MG63 (cell line): ENCODE measurements around the gene WNK4. TPM values are rescaled to one million over a fixed set of nuclear protein-coding genes. Genes with fewer than 3 reads are reported as not detected.

Source experiments
- DNase-seq: peaks from one replicate; pipeline ENCODE4 v3.0.0-alpha.2; 2020
- H3K27me3 ChIP-seq: fragments of 250-450 bp; sonication (Bioruptor Pico); 2 replicates; pipeline ENCODE4 v1.5.1; 2020; ENCODE audit warnings: mild to moderate bottlenecking, moderate library complexity
- H3K36me3 ChIP-seq: fragments of 250-450 bp; sonication (Bioruptor Pico); 2 replicates; pipeline ENCODE4 v1.5.1; 2020; ENCODE audit warnings: mild to moderate bottlenecking, moderate library complexity
- H3K4me3 ChIP-seq: fragments of 250-450 bp; sonication (Bioruptor Pico); 2 replicates; pipeline ENCODE4 v1.5.1; 2020; ENCODE audit warnings: mild to moderate bottlenecking, moderate library complexity
- H3K9me3 ChIP-seq: fragments of 250-450 bp; sonication (Bioruptor Pico); 2 replicates; pipeline ENCODE4 v1.5.1; 2020; ENCODE audit warnings: mild to moderate bottlenecking, moderate library complexity
- total RNA-seq: library from RNA; depleted of rRNA; stranded (reverse); fragments of >200 nt; shearing (Covaris generic); gene quantifications from 2 replicates; pipeline ENCODE4 v1.2.3, GENCODE V29; 2014; ENCODE audit warnings: low replicate concordance; rRNA removed

WNK4 gene
- total RNA-seq, 1 experiment from 2014 or later = not detected

- Histone ChIP-seq H3K4me3 (no peak within 1 kb of the TSS), H3K36me3 (peaks cover 66% of the 10 kb centered on the region), H3K27me3 (no peaks in the 10 kb centered on the region), H3K9me3 (no peaks in the 10 kb centered on the region)
- DNase-seq = no peak
Observed at GRCh38 chr17:42844271-42844670, 63.9 kb downstream of the WNK4 start, which contains the start of gene AOC2. AOC2 (plus strand) TSS chr17:42844580; CDS start chr17:42844627, 47 bp downstream.

DNA sequence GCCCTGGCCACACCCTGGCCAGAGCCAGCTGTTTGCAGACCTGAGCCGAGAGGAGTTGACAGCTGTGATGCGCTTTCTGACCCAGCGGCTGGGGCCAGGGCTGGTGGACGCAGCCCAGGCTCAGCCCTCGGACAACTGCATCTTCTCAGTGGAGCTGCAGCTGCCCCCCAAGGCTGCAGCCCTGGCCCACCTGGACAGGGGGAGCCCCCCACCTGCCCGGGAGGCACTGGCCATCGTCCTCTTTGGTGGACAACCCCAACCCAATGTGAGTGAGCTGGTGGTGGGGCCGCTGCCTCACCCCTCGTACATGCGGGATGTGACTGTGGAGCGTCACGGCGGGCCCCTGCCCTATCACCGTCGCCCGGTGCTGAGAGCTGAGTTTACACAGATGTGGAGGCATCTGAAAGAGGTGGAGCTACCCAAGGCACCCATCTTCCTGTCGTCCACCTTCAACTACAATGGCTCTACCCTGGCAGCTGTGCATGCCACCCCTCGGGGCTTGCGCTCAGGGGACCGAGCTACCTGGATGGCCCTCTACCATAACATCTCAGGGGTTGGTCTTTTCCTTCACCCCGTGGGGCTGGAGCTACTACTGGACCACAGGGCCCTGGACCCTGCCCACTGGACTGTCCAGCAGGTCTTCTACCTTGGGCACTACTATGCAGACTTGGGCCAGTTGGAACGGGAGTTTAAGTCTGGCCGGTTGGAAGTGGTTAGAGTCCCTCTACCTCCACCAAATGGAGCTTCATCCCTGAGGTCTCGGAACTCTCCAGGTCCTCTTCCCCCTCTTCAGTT, 64.5 kb downstream of the WNK4 start:
- Histone ChIP-seq H3K27me3 (no peaks in the 10 kb centered on the region), H3K36me3 (peaks cover 59% of the 10 kb centered on the region), H3K9me3 (no peaks in the 10 kb centered on the region), H3K4me3 (no peak overlapping the region)
- DNase-seq = no peak

- Histone ChIP-seq H3K9me3 (no peaks in the 10 kb centered on the region), H3K4me3 (no peak overlapping the region), H3K36me3 (peaks cover 53% of the 10 kb centered on the region), H3K27me3 (no peaks in the 10 kb centered on the region)
- no peak for DNase-seq
Observed at GRCh38 chr17:42845556-42845917, 65.1 kb downstream of the WNK4 start.

- H3K4me3 ChIP-seq = no peak overlapping the region
- no peak for DNase-seq
Observed at GRCh38 chr17:42845918-42846593, 65.6 kb downstream of the WNK4 start.

More at GRCh38 chr17:42845918-42846593, 65.6 kb downstream of the WNK4 start:
- H3K27me3 ChIP-seq = no peaks in the 10 kb centered on the region
- H3K9me3 ChIP-seq = no peaks in the 10 kb centered on the region
- peaks cover 50% of the 10 kb centered on the region for H3K36me3 ChIP-seq

Other genes starting within 250 kb of the WNK4 start
- gene NAGLU, start 244.4 kb upstream of the WNK4 start, total RNA-seq = 18.5 and 46.4 TPM in 2 replicates
- gene HSD17B1, start 227.7 kb upstream of the WNK4 start, total RNA-seq = 0.59 and 2.8 TPM in 2 replicates
- gene COASY, start 218.5 kb upstream of the WNK4 start, total RNA-seq = 7.7 and 12.4 TPM in 2 replicates
- gene MLX, start 213.5 kb upstream of the WNK4 start, total RNA-seq = 19.8 and 40.0 TPM in 2 replicates
- 5.6 and 29.6 TPM in 2 replicates for gene PSMC3IP, start 202.9 kb upstream of the WNK4 start, total RNA-seq
- 46.0 and 47.2 TPM in 2 replicates for gene RETREG3, start 171.2 kb upstream of the WNK4 start, total RNA-seq
- 65.4 and 69.8 TPM in 2 replicates for gene TUBG1, start 170.9 kb upstream of the WNK4 start, total RNA-seq
- 1.4 and 4.0 TPM in 2 replicates for gene TUBG2, start 121.3 kb upstream of the WNK4 start, total RNA-seq
- 16.5 and 54.1 TPM in 2 replicates for gene PLEKHH3, start 103.6 kb upstream of the WNK4 start, total RNA-seq
- gene CCR10, start 98.8 kb upstream of the WNK4 start, total RNA-seq = 5.7 TPM in 1 of 2 replicates, not detected in the other
- 9.2 and 9.3 TPM in 2 replicates for gene CNTNAP1, start 98.1 kb upstream of the WNK4 start, total RNA-seq
- 8.4 and 20.0 TPM in 2 replicates for gene EZH1, start 35.6 kb upstream of the WNK4 start, total RNA-seq
- not detected in 2 replicates for gene RAMP2, start 19.4 kb upstream of the WNK4 start, total RNA-seq
- 68.7 and 99.1 TPM in 2 replicates for gene VPS25, start 7.2 kb upstream of the WNK4 start, total RNA-seq
- 65.1 and 90.5 TPM in 2 replicates for gene COA3, start 18.1 kb downstream of the WNK4 start, total RNA-seq
- not detected in 2 replicates for gene CNTD1, start 18.3 kb downstream of the WNK4 start, total RNA-seq
- 85.0 and 209 TPM in 2 replicates for gene BECN1, start 43.7 kb downstream of the WNK4 start, total RNA-seq
- gene PSME3, start 52.8 kb downstream of the WNK4 start, total RNA-seq = 72.7 and 82.0 TPM in 2 replicates
- gene AOC2, start 64.0 kb downstream of the WNK4 start, total RNA-seq = 0.36 TPM in 1 of 2 replicates, not detected in the other
- 0.10 and 0.86 TPM in 2 replicates for gene AOC3, start 70.6 kb downstream of the WNK4 start, total RNA-seq
- gene G6PC1, start 120.2 kb downstream of the WNK4 start, total RNA-seq = not detected in 2 replicates
- gene AARSD1, start 183.8 kb downstream of the WNK4 start, total RNA-seq = 41.7 and 47.0 TPM in 2 replicates
- gene PTGES3L, start 199.5 kb downstream of the WNK4 start, total RNA-seq = not detected in 2 replicates
- gene RUNDC1, start 200.0 kb downstream of the WNK4 start, total RNA-seq = 3.8 and 5.1 TPM in 2 replicates
- 2,193 and 2,673 TPM in 2 replicates for gene RPL27, start 217.8 kb downstream of the WNK4 start, total RNA-seq
- 10.7 and 26.8 TPM in 2 replicates for gene IFI35, start 226.2 kb downstream of the WNK4 start, total RNA-seq
- gene VAT1, start 241.8 kb downstream of the WNK4 start, total RNA-seq = 181 and 263 TPM in 2 replicates
- not detected in 2 replicates for gene RND2, start 244.6 kb downstream of the WNK4 start, total RNA-seq